ENCODE data around the gene NUCB1.
A peak's percentile ranks its signal among the peaks of the same experiment; 100 is the strongest.
"Not testable (repeated sequence)": the region's sequence is repeated elsewhere in the genome, so short reads cannot be mapped to it uniquely, and the experiment has no call there.

The NUCB1 gene

GRCh38 chr19:48872182-48872883 lies 27.8 kb upstream of the NUCB1 start, which contains the start of gene PPP1R15A:
TSS of gene PPP1R15A (plus strand) at chr19:48872421. CDS start at chr19:48873234, 813 bp downstream.
- peak within 1 kb of the TSS; percentile 100 for H3K4me3 ChIP-seq (ENCODE audit: low read depth, low read length)
- no peaks in the 10 kb centered on the region for H3K9me3 ChIP-seq (ENCODE audit: severe bottlenecking)
- no peaks in the 10 kb centered on the region for H3K27me3 ChIP-seq (ENCODE audit: insufficient read depth, low read depth, severe bottlenecking)
- peak within 1 kb of the TSS; percentile 87 for H3K27ac ChIP-seq
- peak; percentile 97 for DNase-seq
- H3K36me3 ChIP-seq, result peaks cover 38% of the 10 kb centered on the region
- no peak for TF ChIP-seq CTCF (IDR thresholded peaks at IDR 0.05; ENCODE audit: low read depth, low read length)

- Histone ChIP-seq H3K9me3 (ENCODE audit: severe bottlenecking) (no peaks in the 10 kb centered on the region), H3K27ac (peak overlapping the region; percentile 87), H3K27me3 (ENCODE audit: insufficient read depth, low read depth, severe bottlenecking) (no peaks in the 10 kb centered on the region), H3K4me3 (ENCODE audit: low read depth, low read length) (peak overlapping the region; percentile 100), H3K36me3 (peaks cover 45% of the 10 kb centered on the region)
- DNase-seq, result no peak
- no peak for TF ChIP-seq CTCF (IDR thresholded peaks at IDR 0.05; ENCODE audit: low read depth, low read length)
Observed at GRCh38 chr19:48872884-48873475, 27.1 kb upstream of the NUCB1 start.

GRCh38 chr19:48873476-48874302 lies 26.4 kb upstream of the NUCB1 start:
- H3K27ac ChIP-seq, result peak overlapping the region; percentile 87; the same call in 1 of the 2 replicates
- DNase-seq, result no peak
- no peaks in the 10 kb centered on the region for H3K9me3 ChIP-seq (ENCODE audit: severe bottlenecking)
- no peaks in the 10 kb centered on the region for H3K27me3 ChIP-seq (ENCODE audit: insufficient read depth, low read depth, severe bottlenecking)
- TF ChIP-seq CTCF (IDR thresholded peaks at IDR 0.05; ENCODE audit: low read depth, low read length), result no peak
- peaks cover 52% of the 10 kb centered on the region for H3K36me3 ChIP-seq
- peak overlapping the region; percentile 100 for H3K4me3 ChIP-seq (ENCODE audit: low read depth, low read length)

GRCh38 chr19:48874303-48875135 lies 25.6 kb upstream of the NUCB1 start:
- TF ChIP-seq CTCF (IDR thresholded peaks at IDR 0.05; ENCODE audit: low read depth, low read length), result no peak
- Histone ChIP-seq H3K4me3 (ENCODE audit: low read depth, low read length) (no peak overlapping the region), H3K36me3 (peaks cover 53% of the 10 kb centered on the region), H3K27me3 (ENCODE audit: insufficient read depth, low read depth, severe bottlenecking) (no peaks in the 10 kb centered on the region), H3K9me3 (ENCODE audit: severe bottlenecking) (no peaks in the 10 kb centered on the region), H3K27ac (peak overlapping the region; percentile 97)
- no peak for DNase-seq

- H3K27ac ChIP-seq, result peak overlapping the region; percentile 97
- not testable (repeated sequence) for H3K27me3 ChIP-seq (ENCODE audit: insufficient read depth, low read depth, severe bottlenecking); H3K9me3 ChIP-seq (ENCODE audit: severe bottlenecking)
- peaks cover 53% of the 10 kb centered on the region for H3K36me3 ChIP-seq
- H3K4me3 ChIP-seq (ENCODE audit: low read depth, low read length), result peak overlapping the region; percentile 33
- DNase-seq, result peak; percentile 82
Observed at GRCh38 chr19:48876043-48876981, 23.8 kb upstream of the NUCB1 start.

All from WERI-Rb-1 (cell line).